H9 (cell line): Measurements from ENCODE around the gene SF3A2. TPM values are rescaled to one million over a fixed set of nuclear protein-coding genes. Genes with fewer than 3 reads are reported as not detected.

ENCODE experiments used
- DNase-seq: peaks from one replicate; pipeline ENCODE4 v3.0.0-alpha.2; 2017
- H2AFZ ChIP-seq: one replicate; pipeline ENCODE4 v1.6.1; 2013; ENCODE audit warnings: mild to moderate bottlenecking, low read length, control low read depth, moderate library complexity
- H2AK5ac ChIP-seq: 2 replicates; pipeline ENCODE4 v1.6.1; 2013; ENCODE audit warnings: low read length, control low read depth, mixed read lengths; ENCODE audit not compliant: insufficient read length
- H2BK120ac ChIP-seq: one replicate; pipeline ENCODE4 v1.6.1; 2013; ENCODE audit warnings: low read depth, mild to moderate bottlenecking, low read length, control low read depth, inconsistent platforms; ENCODE audit not compliant: poor library complexity, severe bottlenecking
- H2BK12ac ChIP-seq: 2 replicates; pipeline ENCODE4 v1.6.1; 2013; ENCODE audit warnings: low read length, control low read depth, mixed read lengths, low read depth; ENCODE audit not compliant: insufficient read length
- H2BK15ac ChIP-seq: 2 replicates; pipeline ENCODE4 v1.6.1; 2013; ENCODE audit warnings: low read depth, low read length, control low read depth
- H2BK20ac ChIP-seq: one replicate; pipeline ENCODE4 v1.6.1; 2013; ENCODE audit warnings: low read depth, mild to moderate bottlenecking, low read length, control low read depth, inconsistent platforms; ENCODE audit not compliant: poor library complexity, severe bottlenecking
- H2BK5ac ChIP-seq: 2 replicates; pipeline ENCODE4 v1.6.1; 2013; ENCODE audit warnings: low read length, control low read depth, mixed read lengths; ENCODE audit not compliant: insufficient read length
- H3K14ac ChIP-seq: 2 replicates; pipeline ENCODE4 v1.6.1; 2013; ENCODE audit warnings: low read length, control low read depth; ENCODE audit not compliant: insufficient read depth
- H3K18ac ChIP-seq: 2 replicates; pipeline ENCODE4 v1.6.1; 2013; ENCODE audit warnings: low read depth, mild to moderate bottlenecking, mixed read lengths, low read length, control low read depth; ENCODE audit not compliant: insufficient read length
- H3K23ac ChIP-seq: 2 replicates; pipeline ENCODE4 v1.6.1; 2013; ENCODE audit warnings: low read length, control low read depth, mixed read lengths, low read depth; ENCODE audit not compliant: insufficient read length
- H3K23me2 ChIP-seq: 2 replicates; pipeline ENCODE4 v1.6.1; 2013; ENCODE audit warnings: low read depth, mild to moderate bottlenecking, mixed read lengths, low read length, control low read depth; ENCODE audit not compliant: insufficient read length, poor library complexity, severe bottlenecking
- H3K27ac ChIP-seq: 2 replicates; pipeline ENCODE4 v1.5.1; 2013; ENCODE audit warnings: low read length, control low read depth, mixed read lengths, low read depth; ENCODE audit not compliant: insufficient read length
- H3K27me3 ChIP-seq: 2 replicates; pipeline ENCODE4 v1.6.1; 2013; ENCODE audit warnings: low read length, control low read depth, inconsistent platforms; ENCODE audit not compliant: insufficient read depth
- H3K4ac ChIP-seq: 2 replicates; pipeline ENCODE4 v1.6.1; 2013; ENCODE audit warnings: low read depth, mild to moderate bottlenecking, control low read depth, inconsistent platforms, low read length, moderate library complexity
- H3K4me1 ChIP-seq: 2 replicates; pipeline ENCODE4 v1.6.1; 2013; ENCODE audit warnings: low read length, control low read depth, inconsistent platforms; ENCODE audit not compliant: insufficient read depth
- H3K4me2 ChIP-seq: 2 replicates; pipeline ENCODE4 v1.6.1; 2013; ENCODE audit warnings: low read length, control low read depth, mixed read lengths; ENCODE audit not compliant: insufficient read length, insufficient read depth
- H3K56ac ChIP-seq: 2 replicates; pipeline ENCODE4 v1.6.1; 2013; ENCODE audit warnings: low read depth, mild to moderate bottlenecking, mixed read lengths, low read length, control low read depth; ENCODE audit not compliant: insufficient read length
- H3K79me1 ChIP-seq: 2 replicates; pipeline ENCODE4 v1.6.1; 2013; ENCODE audit warnings: low read depth, mild to moderate bottlenecking, moderate library complexity, low read length, control low read depth, inconsistent platforms; ENCODE audit not compliant: insufficient read depth, poor library complexity, severe bottlenecking
- H3K79me2 ChIP-seq: 2 replicates; pipeline ENCODE4 v1.6.1; 2013; ENCODE audit warnings: low read length, control low read depth, inconsistent platforms; ENCODE audit not compliant: insufficient read depth
- H3K9ac ChIP-seq: 2 replicates; pipeline ENCODE4 v1.6.1; 2013; ENCODE audit warnings: low read length, control low read depth, mixed read lengths; ENCODE audit not compliant: insufficient read length; ENCODE audit errors: extremely low read depth
- H3K9me3 ChIP-seq: one replicate; pipeline ENCODE4 v1.6.1; 2013; ENCODE audit warnings: low read depth, low read length, inconsistent platforms; ENCODE audit not compliant: control insufficient read depth
- H3T11ph ChIP-seq: one replicate; pipeline ENCODE4 v1.6.1; 2013; ENCODE audit warnings: mild to moderate bottlenecking, low read length, control low read depth, inconsistent platforms
- H4K20me1 ChIP-seq: one replicate; pipeline ENCODE4 v1.6.1; 2013; ENCODE audit not compliant: control insufficient read depth, insufficient read length, insufficient read depth
- H4K5ac ChIP-seq: 2 replicates; pipeline ENCODE4 v1.6.1; 2013; ENCODE audit warnings: low read depth, mild to moderate bottlenecking, mixed read lengths, low read length, control low read depth; ENCODE audit not compliant: insufficient read length
- H4K8ac ChIP-seq: replicated peaks from 2 replicates; pipeline ENCODE4 v1.6.1; 2013; ENCODE audit warnings: low read length, control low read depth, mixed read lengths, low read depth; ENCODE audit not compliant: insufficient read length
- H4K91ac ChIP-seq: 2 replicates; pipeline ENCODE4 v1.6.1; 2013; ENCODE audit warnings: low read depth, mild to moderate bottlenecking, moderate library complexity, mixed read lengths, low read length, control low read depth; ENCODE audit not compliant: insufficient read length
- H3K27ac Mint-ChIP-seq, 3 experiments: 2 replicates in 2 of 3; 3 replicates in 1 of 3; pipeline ENCODE4 v1.8.0; 2020 to 2021; ENCODE audit warnings: mixed read lengths in 3 of 3, mild to moderate bottlenecking in 1 of 3, moderate library complexity in 1 of 3
- H3K27me3 Mint-ChIP-seq: 2 replicates; pipeline ENCODE4 v1.8.0; 2021; ENCODE audit warnings: low read depth, mild to moderate bottlenecking, moderate library complexity, mixed read lengths
- H3K36me3 Mint-ChIP-seq, 3 experiments: 2 replicates in 2 of 3; 3 replicates in 1 of 3; pipeline ENCODE4 v1.8.0; 2020 to 2021; ENCODE audit warnings: low read depth in 3 of 3, mixed read lengths in 3 of 3; ENCODE audit not compliant: insufficient read depth in 1 of 3
- H3K4me1 Mint-ChIP-seq, 2 experiments: 2 replicates each; pipeline ENCODE4 v1.8.0; 2020; ENCODE audit warnings: mixed read lengths in 2 of 2
- H3K4me3 Mint-ChIP-seq, 2 experiments: 2 replicates in 1 of 2; 3 replicates in 1 of 2; pipeline ENCODE4 v1.8.0; 2020 to 2021; ENCODE audit warnings: mild to moderate bottlenecking in 2 of 2, mixed read lengths in 2 of 2, moderate library complexity in 1 of 2
- H3K9me3 Mint-ChIP-seq, 2 experiments: 2 replicates in 1 of 2; 3 replicates in 1 of 2; pipeline ENCODE4 v1.8.0; 2020; ENCODE audit warnings: mild to moderate bottlenecking in 2 of 2, mixed read lengths in 2 of 2, moderate library complexity in 1 of 2
- WGBS: extraction: QIAGEN DNeasy Blood & Tissue Kit; methylation state at CpG from one replicate; pipeline ENCODE4 v1.1.7; 2013; ENCODE audit warnings: missing lambda C conversion rate, low lambda C conversion rate, mixed read lengths; ENCODE audit not compliant: insufficient read length; ENCODE audit errors: extremely low coverage; 5-methylcytosine and 5-hydroxymethylcytosine counted together
- total RNA-seq: library from RNA; stranded (reverse); gene quantifications from 2 replicates; pipeline ENCODE4 v1.2.1, GENCODE V29; 2021
- TF ChIP-seq, protein P1 (sequence below): fragments of 200-600 bp; sonication (generic); conservative IDR thresholded peaks from 3 replicates; pipeline ENCODE4 v1.8.0; 2021; ENCODE audit warnings: antibody characterized with exemption, mild to moderate bottlenecking

SF3A2 gene
- total RNA-seq, 1 experiment from 2014 or later: 166 TPM

DNA sequence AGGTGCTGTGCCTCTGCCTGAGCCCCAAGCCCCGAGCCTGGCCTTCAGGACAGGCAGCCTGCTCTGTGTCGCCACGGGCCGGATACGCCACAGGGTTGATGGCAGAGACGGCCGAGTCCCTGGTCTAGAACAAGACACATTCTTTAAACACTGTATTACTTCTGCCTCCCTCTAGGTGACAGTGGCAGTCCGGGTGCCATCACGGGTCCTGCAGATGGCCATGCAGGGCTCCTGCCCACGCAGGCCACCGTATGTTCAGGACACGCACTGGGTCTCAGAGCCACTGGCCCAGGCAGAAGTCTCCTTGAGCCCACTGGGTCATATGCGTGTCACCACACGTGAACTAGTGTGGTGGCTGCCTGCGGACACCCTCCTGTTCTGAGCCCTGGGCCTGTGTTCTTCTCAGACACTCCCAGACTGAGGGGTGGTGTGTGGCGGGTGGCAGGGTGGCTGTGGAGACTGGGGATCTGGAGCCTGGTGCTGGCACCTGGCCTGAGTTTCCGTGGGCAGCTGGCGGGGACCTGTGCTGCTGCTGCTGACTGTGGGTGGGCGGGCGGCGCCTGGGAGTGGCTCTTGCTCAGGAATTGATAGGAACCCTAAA lies 4.9 kb upstream of the SF3A2 start:
- peak overlapping the region in 2 of 3 experiments; percentile 83 to 85; a peak in 3 of 7 replicates for H3K27ac Mint-ChIP-seq
- Histone ChIP-seq H3K14ac (no peak overlapping the region), H3K27ac (no peak overlapping the region)

More for the DNA sequence above, 4.9 kb upstream of the SF3A2 start:
- H3K4me1 Mint-ChIP-seq: peaks cover 5 to 9% of the 10 kb centered on the region in 2 experiments
- TF ChIP-seq, protein P1, sequence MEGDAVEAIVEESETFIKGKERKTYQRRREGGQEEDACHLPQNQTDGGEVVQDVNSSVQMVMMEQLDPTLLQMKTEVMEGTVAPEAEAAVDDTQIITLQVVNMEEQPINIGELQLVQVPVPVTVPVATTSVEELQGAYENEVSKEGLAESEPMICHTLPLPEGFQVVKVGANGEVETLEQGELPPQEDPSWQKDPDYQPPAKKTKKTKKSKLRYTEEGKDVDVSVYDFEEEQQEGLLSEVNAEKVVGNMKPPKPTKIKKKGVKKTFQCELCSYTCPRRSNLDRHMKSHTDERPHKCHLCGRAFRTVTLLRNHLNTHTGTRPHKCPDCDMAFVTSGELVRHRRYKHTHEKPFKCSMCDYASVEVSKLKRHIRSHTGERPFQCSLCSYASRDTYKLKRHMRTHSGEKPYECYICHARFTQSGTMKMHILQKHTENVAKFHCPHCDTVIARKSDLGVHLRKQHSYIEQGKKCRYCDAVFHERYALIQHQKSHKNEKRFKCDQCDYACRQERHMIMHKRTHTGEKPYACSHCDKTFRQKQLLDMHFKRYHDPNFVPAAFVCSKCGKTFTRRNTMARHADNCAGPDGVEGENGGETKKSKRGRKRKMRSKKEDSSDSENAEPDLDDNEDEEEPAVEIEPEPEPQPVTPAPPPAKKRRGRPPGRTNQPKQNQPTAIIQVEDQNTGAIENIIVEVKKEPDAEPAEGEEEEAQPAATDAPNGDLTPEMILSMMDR: peak; percentile 33; the same call in 2 of the 3 replicates
- H3K9me3 ChIP-seq: no peaks in the 10 kb centered on the region
- no peak overlapping the region for H2BK12ac ChIP-seq
- H2BK5ac ChIP-seq: no peak overlapping the region
- H2AK5ac ChIP-seq: no peak overlapping the region
- no peak overlapping the region for H2BK15ac ChIP-seq
- H3K4me3 Mint-ChIP-seq: no peak overlapping the region
- no peak overlapping the region for H3T11ph ChIP-seq
- no peak overlapping the region for H3K23ac ChIP-seq
- H3K4me1 ChIP-seq: no peaks in the 10 kb centered on the region
- peak; percentile 53 for DNase-seq
- H3K36me3 Mint-ChIP-seq: peaks cover 6 to 48% (median 35%) of the 10 kb centered on the region in 3 experiments; a peak in 6 of 7 replicates
- no peaks in the 10 kb centered on the region for H3K79me1 ChIP-seq
- H3K4me2 ChIP-seq: no peak overlapping the region
- no peaks in the 10 kb centered on the region for H4K20me1 ChIP-seq
- no CpG with 5 or more reads among the region's 21 CpGs for WGBS
- H2BK20ac ChIP-seq: no peak overlapping the region
- H3K79me2 ChIP-seq: no peaks in the 10 kb centered on the region; the same call in 1 of the 2 replicates
- H4K5ac ChIP-seq: no peak overlapping the region
- H3K27me3 ChIP-seq: no peaks in the 10 kb centered on the region
- no peaks in the 10 kb centered on the region; a peak in 1 of 5 replicates for H3K9me3 Mint-ChIP-seq
- H4K91ac ChIP-seq: no peak overlapping the region
- peaks cover 9% of the 10 kb centered on the region for H3K23me2 ChIP-seq
- H3K9ac ChIP-seq: no peak overlapping the region
- H3K56ac ChIP-seq: no peak overlapping the region
- H3K18ac ChIP-seq: no peak overlapping the region
- no peak overlapping the region for H2BK120ac ChIP-seq
- H3K4ac ChIP-seq: no peak overlapping the region
- H2AFZ ChIP-seq: no peak overlapping the region
- H4K8ac ChIP-seq: no peak overlapping the region
- no peaks in the 10 kb centered on the region; the same call in 1 of the 2 replicates for H3K27me3 Mint-ChIP-seq
